GM11168 (cell line): ENCODE measurements around the gene IL22RA1.

Experiments
- in situ Hi-C: fragments of 300-500 bp; cut with MboI; formaldehyde crosslinking; loops from one replicate; pipeline ENCODE4 v1.12.0; 2022; ENCODE audit warnings: low sequenced_read_pairs; ENCODE audit not compliant: unreplicated experiment

Gene IL22RA1

DNA sequence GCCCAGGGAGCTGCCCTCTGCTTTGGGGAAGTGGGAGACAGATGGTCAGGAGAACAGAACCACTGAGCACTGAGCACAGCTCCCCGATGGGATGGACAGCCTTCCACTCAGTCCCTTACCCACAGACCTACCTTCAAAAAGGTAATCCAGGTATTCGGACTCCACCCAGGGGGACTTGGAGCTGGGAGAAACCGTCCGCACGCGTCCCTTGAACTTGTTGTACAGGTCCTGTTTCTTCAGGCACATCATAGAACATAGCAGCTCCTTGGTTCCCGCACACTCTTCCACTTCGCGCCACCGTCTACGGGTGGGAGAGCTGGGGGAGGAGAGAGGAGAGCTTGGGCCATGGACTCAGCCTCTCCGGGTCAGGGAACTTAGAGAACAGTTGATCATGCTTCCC lies 26.3 kb upstream of the IL22RA1 start:
- in situ Hi-C loops: no loop called here

- in situ Hi-C loops: no loop called here
Measured at GRCh38 chr1:24168245-24168644, 25.3 kb upstream of the IL22RA1 start.

DNA sequence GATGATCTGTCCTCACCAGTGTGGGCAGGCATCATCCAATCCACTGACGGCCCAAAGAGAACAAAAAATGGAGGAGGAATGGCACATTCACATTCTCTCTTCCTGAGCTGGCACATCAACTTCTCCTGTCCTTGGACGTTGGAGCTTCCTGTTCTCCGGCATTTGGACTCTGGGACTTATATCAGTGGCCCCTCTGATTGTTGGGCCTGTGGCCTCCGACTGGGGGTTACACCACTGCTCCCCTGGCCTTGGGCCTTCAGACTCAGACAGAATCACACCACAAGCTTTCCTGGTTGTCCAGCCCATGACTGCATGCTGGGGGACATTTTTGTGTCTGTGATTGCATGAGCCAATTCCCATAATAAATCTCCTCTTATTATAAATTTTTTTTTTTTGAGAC lies 24.1 kb upstream of the IL22RA1 start:
- in situ Hi-C loops: no loop called here

DNA sequence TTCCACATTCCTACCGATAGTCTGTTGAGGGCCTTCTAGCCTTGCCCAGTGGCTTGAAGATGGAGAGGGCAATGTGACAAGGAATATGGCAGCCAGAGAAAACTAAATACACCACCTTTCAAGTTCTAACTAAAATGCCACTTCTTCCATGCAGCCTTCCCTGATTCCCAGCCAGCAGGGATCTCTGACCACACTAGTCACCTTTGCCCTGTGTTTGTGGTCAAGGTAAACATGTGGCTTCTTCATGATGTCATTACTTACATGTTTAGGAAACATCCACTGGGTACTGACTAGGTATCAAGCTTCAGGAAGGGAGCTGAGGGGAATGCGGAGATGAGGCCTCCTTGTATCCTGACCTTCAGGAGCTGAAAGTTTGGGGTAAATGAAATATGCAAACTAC lies 22.6 kb upstream of the IL22RA1 start:
- in situ Hi-C loops: no loop called here

GRCh38 chr1:24164004-24164403 lies 21.1 kb upstream of the IL22RA1 start:
- in situ Hi-C loops: no loop called here

DNA sequence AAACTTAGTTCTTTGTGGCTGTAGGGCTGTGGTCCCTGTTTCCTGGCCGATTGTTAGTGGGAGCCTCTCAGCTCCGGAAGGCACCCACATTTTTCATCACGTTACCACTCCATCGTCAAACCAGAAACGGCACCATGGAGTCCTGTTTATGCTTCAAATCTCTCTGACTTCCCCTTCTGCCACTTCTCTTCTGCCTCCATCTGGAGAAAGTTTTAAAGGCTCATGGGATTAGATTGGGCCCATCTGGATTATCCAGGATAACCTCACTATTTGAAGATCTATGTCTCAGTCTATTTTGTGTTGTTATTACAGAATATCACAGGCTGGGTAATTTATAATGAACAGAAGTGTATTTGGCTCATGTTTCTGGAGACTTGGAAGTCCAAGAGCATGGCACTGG lies 19.3 kb upstream of the IL22RA1 start:
- in situ Hi-C loops: no loop called here

DNA sequence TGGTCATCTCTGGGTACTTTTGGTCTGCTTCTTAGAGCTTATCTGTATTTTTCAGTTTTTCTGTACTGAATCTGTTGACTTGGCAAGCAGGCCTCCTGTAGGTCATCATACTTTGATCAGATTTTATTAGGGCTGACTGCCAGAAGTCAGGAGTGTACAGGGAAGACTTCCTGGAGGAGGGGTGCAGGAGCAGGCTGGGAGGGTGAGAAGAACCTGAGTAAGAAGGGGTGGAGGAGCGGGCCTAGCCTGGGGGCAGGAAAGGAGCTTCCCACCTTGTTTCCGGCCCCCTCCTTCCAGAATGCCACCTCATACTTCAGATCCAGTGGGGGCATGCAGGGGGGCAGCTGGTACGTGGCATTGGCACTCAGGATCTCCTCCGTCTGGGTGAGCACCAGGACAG lies 18.3 kb upstream of the IL22RA1 start:
- in situ Hi-C loops: no loop called here

DNA sequence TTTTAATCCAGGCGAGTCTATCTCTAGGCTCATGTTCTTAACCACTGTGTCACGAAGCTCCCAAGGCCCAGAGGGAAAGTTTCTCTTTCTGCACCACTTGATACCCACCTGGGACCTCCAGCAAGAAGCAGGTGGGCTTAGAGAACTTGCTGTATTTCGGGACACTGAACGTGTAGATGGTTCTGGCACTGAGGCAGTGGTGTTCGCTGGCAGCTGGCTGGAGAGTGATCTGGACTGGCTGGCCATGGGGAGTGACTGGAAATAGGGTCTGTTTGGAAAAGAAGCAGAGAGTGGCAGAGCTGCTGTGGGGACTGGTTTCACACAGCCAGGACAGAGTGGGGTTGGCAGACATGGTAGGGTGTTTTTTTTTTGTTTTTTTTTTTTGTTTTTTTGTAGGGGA lies 16.4 kb upstream of the IL22RA1 start:
- in situ Hi-C loops: no loop called here

DNA sequence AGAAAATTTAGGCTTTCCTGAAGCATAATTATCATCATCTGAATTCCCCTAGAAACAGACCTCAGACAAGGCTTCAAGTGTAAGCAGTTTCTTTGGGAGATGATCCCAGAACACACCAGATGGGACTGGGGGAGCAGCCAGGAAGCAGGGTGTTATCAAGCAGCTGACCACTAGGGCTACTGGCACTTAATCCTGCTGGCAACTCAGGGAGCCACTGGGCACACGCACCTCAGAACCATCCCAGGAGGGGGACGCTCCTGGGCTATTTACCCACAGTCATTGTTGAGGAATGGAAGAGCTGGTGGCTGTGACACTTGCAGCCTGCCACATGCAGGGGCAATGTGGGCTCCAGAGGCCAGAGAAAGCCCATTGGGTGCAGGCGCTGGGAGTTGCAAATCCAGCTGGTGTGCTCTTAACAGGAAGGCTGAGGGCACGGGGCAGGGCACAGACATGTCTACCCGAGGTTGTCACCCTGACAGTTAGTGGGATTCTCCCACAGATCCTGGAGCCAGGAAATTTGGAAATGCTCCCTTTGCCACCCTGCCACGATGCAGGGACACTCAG lies 15.1 kb upstream of the IL22RA1 start:
- in situ Hi-C loops: no loop called here

- in situ Hi-C loops: no loop called here
Measured at GRCh38 chr1:24156542-24157260, 13.8 kb upstream of the IL22RA1 start.

GRCh38 chr1:24155011-24155782 lies 12.3 kb upstream of the IL22RA1 start:
- in situ Hi-C loops: no loop called here

DNA sequence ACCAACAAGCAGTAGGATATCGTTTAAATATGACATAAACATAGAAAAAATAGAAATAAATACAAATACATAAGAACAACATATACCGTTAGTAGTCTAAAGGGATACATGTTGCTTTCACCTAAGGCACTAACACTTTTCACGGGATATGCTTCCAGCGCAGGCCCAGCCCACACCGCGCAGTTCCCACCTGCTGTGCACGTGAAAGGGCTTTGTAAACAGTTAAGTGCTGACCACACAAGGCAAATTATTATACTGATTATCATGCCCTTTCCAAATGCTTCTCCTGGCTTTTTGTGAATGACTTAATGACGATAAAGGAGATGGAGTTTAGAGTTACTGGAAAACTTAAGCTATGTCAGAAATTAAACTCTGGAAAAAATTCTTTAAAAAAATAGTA lies 11.3 kb upstream of the IL22RA1 start:
- in situ Hi-C loops: loop anchor here (5.0 kb wide), 1 partner anchor 33 kb away; the partner anchor contains the start of gene IFNLR1

GRCh38 chr1:24152631-24153494 lies 9.9 kb upstream of the IL22RA1 start:
- in situ Hi-C loops: loop anchor here (5.0 kb wide), 1 partner anchor 34 kb away; the partner anchor contains the start of gene IFNLR1

DNA sequence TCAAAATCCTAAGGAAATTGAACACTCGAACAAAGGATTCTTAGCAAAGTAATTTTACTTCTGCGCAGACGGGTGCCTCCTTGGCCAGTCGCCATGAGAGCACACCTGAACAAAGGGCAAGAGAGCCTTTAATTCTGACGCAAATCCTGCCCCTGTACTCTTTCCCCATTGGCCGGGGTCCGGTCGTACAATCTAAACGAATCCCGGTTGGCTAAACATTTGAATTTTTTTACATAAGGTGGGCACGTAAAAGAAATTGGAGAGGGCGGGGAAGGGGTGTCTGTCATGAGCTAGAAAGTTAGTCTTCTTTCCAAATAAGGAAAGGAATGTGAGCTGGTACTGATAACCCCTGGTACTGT lies 8.2 kb upstream of the IL22RA1 start:
- in situ Hi-C loops: loop anchor here (5.0 kb wide), 1 partner anchor 36 kb away; the partner anchor contains the start of gene IFNLR1

GRCh38 chr1:24150234-24151174 lies 7.6 kb upstream of the IL22RA1 start:
- in situ Hi-C loops: loop anchor here (5.0 kb wide), 1 partner anchor 37 kb away; the partner anchor contains the start of gene IFNLR1

DNA sequence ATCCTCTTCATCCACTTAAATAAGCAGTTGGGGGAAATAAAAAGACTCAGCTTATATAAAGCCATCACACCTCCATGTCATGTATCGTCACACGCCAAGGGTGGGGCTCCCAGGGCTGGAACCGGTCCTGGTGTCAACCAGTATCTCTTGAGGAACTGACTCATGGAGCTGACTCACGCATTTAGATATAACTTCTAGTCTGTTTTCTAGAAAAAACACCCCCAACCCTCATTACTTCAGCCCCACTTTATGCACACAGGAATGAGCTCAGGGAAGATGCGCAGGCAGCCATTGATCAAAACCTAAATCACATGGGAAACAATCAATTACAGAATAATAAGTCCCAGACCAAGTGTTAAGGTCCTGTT lies 6.9 kb upstream of the IL22RA1 start:
- in situ Hi-C loops: loop anchor here (5.0 kb wide), 1 partner anchor 37 kb away; the partner anchor contains the start of gene IFNLR1

GRCh38 chr1:24147816-24148215 lies 4.9 kb upstream of the IL22RA1 start:
- in situ Hi-C loops: no loop called here

DNA sequence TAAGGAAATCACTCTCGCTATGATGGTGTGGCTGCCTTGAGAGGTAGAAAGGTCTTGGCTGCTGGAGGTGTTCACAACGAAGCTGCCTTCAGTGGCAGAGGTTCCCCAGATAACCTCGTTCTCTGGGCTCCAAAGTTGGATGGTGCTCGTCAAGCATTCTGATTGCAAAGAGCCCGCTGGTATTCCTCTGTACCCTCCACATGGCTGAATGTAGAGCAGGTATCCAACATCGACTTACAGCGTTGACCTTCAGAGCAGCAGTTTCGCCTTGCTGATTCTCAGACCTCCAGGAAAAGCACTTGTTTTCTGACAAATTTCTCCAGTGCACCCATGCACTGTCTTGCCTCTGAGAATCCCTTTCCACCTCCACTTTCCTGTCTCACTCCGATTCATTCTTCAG lies 4.3 kb upstream of the IL22RA1 start:
- in situ Hi-C loops: no loop called here

DNA sequence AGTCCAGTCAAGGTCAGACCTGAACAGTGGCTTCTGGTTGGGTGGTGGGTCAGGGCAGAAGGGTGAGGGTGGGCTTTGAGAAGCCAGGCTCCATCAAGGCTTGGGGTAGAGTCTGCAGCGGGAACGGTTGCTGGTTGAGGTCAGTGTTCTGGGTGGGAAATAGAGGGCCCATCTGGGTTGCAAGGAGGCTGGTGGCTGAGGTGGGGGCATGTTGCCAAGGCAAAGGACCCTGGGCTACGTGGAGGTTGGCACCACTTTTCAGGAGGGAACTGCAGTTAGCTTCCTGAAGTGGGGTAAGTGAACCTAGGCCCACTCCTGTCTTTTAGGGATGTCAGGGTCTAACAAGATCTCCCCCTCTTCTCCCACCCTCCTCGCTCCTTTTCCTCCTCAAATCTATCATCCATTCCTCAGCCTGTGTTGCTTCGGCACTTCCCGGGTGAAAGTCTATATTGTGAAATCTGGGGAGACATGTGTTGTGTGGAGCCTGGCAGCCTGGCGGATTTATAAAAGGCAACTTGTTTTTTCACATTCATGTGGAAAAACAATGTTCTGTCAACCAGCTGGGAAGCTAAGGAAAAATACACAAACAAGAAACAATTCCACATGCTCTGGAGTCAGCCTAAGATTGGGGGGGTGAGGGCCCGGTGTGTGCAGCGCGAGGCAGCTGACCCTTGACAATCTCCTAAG lies 1.5 kb downstream of the IL22RA1 start:
- in situ Hi-C loops: no loop called here
